ENCODE results near the gene KDM5A.

KDM5A gene

GRCh38 chr12:271161-271560 lies 118.0 kb downstream of the KDM5A start:
- no peak for DNase-seq

GRCh38 chr12:269191-269590 lies 119.9 kb downstream of the KDM5A start:
- no peak for DNase-seq

- DNase-seq: no peak
Measured at GRCh38 chr12:268483-268840, 120.7 kb downstream of the KDM5A start.

- no peak for DNase-seq
Measured at GRCh38 chr12:267581-268482, 121.3 kb downstream of the KDM5A start.

GRCh38 chr12:265096-265495 lies 124.0 kb downstream of the KDM5A start:
- no peak for DNase-seq

GRCh38 chr12:264269-264668 lies 124.9 kb downstream of the KDM5A start:
- no peak for DNase-seq

GRCh38 chr12:263574-263973 lies 125.5 kb downstream of the KDM5A start:
- no peak for DNase-seq

- DNase-seq: peak; percentile 84
Measured at GRCh38 chr12:262817-263216, 126.3 kb downstream of the KDM5A start, which contains the start of gene SLC6A13. Gene SLC6A13, minus strand, starts transcription at chr12:262836. Its CDS starts 2,784 bp downstream, at chr12:260052.

GRCh38 chr12:262113-262512 lies 127.0 kb downstream of the KDM5A start:
- no peak for DNase-seq

GRCh38 chr12:257521-258321 lies 131.4 kb downstream of the KDM5A start:
- DNase-seq: no peak

- DNase-seq: no peak
Measured at GRCh38 chr12:256958-257357, 132.2 kb downstream of the KDM5A start.

- no peak for DNase-seq
Measured at GRCh38 chr12:256225-256624, 132.9 kb downstream of the KDM5A start.

GRCh38 chr12:254912-255311 lies 134.2 kb downstream of the KDM5A start:
- no peak for DNase-seq

- DNase-seq: peak; percentile 55
Measured at GRCh38 chr12:254039-254438, 135.1 kb downstream of the KDM5A start.

- no peak for DNase-seq
Measured at GRCh38 chr12:253116-253831, 135.8 kb downstream of the KDM5A start.

- no peak for DNase-seq
Measured at GRCh38 chr12:252636-253035, 136.5 kb downstream of the KDM5A start.

- no peak for DNase-seq
Measured at GRCh38 chr12:247271-247670, 141.8 kb downstream of the KDM5A start.

- DNase-seq: peak; percentile 50
Measured at GRCh38 chr12:243381-243780, 145.7 kb downstream of the KDM5A start.

- DNase-seq: peak; percentile 17
Measured at GRCh38 chr12:242496-242895, 146.6 kb downstream of the KDM5A start.

GRCh38 chr12:241266-241665 lies 147.9 kb downstream of the KDM5A start:
- peak; percentile 34 for DNase-seq

- peak; percentile 40 for DNase-seq
Measured at GRCh38 chr12:240566-240965, 148.6 kb downstream of the KDM5A start.

GRCh38 chr12:238736-239398 lies 150.3 kb downstream of the KDM5A start:
- DNase-seq: peak; percentile 26

GRCh38 chr12:238116-238515 lies 151.0 kb downstream of the KDM5A start:
- DNase-seq: peak; percentile 29

Measured in islet precursor cell (in vitro differentiated cells).